Activated effector memory CD4-positive, alpha-beta T cell treated with anti-CD3 and anti-CD28 coated beads, Interleukin-2, amount 50 U/mL, for 16 hours (primary cell): Measurements from ENCODE around the gene NOL7.

Experiments used
- DNase-seq: peaks from one replicate; pipeline ENCODE4 v3.0.0-alpha.2; 2020

NOL7 gene

DNA sequence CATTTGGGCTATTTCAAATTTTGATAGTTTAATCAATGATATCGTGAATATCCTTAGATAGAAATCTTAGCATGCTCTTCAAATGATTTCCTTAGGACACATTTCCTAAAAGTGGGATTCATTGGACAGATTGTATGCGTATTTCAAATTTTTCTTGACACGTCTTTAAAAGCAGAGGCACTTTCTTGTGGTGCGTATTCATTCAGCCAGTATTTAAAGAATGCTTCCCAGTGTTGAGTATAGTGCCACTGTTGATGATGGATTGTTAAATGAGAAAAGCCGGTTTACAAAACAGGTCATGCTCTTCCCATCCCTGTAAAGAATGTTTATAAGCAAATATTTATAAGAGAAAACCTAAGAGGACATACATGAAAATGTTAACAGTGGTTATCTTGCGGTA, 15.1 kb upstream of the NOL7 start:
- no peak for DNase-seq

DNA sequence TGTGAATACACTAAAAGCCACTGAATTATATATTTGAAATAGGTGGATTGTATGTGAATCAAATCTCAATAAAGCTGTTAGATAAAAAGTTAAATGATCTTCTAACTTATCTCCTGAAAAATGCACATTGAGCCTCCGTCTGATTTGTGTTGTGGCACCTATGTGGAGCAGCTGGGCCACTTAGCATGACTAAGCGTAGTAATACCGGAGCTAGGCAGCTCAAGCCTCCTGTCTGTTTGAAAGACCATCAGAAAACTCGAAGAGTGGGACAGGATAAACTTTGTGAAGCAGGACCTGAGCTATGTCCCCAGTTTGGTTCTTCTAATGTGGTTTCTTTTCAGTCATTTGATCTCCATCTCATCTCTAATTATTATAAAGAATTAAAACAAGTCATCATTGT, 11.0 kb upstream of the NOL7 start:
- DNase-seq, result no peak

DNA sequence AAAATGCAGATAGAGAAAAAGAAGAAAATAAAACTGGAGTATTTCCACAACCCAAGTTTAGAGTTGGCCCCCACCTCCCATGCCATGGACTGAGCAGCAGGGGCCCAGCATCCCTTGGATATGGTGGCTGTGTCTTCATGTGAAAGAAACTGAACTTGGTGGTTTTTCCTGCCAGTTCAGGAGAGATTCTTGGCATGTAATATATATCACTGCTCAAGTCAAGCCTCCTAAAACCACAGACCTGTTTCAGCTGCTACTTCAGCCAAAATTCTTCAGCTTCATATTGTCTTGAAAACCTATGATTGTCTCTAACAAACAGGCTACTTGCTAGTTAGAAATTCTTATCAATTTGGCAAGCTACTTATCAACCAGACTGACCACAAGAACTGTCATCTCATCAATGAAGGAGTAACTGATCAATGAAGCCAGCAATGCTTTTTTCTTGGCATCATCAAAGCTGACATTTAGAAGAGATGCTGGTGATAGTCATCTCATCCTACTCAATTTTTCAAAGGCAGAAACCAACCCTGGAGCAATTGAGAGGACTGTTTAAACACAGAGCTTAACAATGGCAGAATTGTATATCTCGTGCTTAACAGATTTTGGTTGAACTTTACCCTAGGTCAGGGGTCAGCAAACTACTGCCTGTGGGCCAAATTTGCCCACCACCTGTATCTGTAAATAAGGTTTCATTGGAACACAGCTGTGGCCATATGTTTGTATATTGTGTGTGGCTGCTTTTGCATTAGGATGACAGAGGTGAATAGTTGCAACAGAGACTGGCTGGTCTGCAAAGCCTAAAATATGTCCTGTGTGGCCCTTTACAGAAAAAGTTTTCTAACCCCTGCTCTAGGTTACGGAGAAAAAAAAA, 10.4 kb upstream of the NOL7 start:
- no peak for DNase-seq

DNA sequence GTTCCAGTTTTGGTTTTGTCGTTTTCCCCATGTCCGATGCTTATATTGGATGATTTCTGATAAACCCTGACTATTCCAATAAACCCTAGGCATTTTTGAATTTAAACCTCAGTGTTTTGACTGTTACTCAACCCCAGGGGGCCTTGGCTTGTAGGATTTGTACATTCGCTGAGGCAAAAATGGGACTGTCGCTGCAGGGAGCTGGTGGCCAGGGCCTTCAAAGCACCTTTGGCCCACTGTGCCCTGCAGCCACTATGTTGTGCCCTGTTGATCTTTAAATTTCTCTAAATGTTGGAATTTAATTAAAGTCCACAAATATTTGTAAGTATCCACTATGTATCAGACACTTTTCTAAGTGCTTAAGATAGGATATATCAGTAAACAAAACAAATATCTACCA, 9.5 kb upstream of the NOL7 start:
- DNase-seq, result no peak

DNA sequence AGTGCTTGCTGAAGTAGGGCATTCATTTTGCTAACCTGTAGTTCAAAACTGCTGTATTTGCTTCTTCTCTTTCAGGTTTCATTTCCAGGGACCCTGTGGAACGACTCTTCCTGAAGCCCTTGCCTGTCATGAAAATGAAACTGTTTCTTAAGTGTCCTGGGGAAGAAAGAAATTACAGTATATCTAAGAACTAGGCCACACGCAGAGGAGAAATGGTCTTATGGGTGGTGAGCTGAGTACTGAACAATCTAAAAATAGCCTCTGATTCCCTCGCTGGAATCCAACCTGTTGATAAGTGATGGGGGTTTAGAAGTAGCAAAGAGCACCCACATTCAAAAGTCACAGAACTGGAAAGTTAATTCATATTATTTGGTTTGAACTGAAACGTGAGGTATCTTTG, 3.4 kb upstream of the NOL7 start:
- DNase-seq, result no peak

DNA sequence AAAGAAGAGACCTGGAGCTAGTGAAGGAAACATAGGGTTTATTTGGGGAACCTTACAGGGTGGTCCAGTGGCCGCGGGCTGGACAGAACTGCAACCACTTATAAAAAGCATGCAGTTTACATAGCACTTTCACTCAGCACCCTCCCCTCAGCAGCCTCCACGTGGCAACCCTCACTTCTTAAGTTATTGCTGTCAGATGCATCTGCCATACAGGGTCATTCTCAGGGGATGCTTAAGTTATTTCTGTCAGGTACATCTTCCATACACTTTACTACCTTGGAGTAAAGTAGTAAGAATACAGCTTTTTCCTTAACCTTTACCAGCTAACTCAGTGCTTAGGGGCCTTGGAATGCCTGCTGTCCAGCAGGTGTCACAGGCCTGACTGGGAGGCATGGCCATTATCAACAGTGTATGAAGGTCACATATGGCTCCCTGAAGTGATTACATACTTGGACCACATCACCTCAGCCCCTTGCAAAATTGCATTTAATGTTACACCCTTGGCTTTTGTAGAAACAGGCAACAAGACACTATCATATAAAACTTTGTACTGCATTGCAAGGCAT, 2.0 kb upstream of the NOL7 start:
- DNase-seq, result no peak

DNA sequence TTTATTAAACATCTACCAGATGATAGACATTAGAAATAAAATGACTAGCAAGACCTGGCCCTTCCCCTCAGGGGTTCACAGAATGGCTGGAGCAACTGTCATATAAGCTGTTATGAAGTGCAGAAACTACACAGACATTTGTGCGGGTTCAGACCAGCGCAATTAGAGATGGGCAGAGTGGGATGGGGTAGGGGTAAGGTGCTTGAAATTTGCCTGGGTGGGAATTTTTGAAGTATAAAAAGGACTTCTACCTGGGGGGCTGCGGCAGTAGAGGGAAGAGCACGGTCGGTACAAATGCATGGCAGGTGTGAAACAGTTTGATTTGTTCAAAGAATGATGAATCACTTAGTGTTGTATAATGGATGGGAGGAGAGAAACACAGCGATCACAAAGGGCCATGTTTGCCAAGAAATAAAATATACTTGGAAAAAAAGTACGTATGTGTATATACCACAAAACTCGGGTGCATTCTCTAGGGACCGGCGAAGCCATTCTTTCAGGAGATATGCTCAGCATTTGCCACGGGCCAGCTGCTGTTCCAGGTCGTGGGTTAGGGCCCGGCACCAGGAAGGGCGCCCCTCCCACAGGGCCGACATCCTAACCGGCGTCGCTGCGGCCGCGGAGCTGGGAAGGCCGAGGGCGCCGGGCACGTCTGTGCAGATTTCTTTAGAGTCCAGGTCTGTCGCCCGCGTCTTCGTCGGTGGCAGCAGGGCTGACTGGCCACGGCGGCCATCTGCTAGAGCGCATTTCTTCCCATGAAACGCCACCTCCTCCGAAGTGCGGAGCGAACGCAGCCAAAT, 809 bp upstream of the NOL7 start:
- peak; percentile 76 for DNase-seq

DNA sequence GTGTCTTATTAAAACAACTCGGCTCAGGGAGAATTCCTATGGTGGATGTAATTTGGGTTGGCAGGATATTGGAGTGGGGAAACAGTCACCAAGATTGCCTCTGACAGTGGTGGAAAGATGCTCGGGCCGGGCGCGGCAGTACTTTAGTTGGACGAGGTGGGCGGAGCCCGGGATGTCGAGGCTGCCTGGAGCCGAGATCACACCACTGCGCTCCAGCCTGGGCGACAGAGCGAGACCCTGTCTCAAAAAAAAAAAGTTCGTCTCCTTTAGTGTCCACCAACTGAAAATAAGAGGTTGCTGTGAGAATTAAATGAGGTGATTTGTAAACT, 621 bp downstream of the NOL7 start:
- DNase-seq, result peak; percentile 84

DNA sequence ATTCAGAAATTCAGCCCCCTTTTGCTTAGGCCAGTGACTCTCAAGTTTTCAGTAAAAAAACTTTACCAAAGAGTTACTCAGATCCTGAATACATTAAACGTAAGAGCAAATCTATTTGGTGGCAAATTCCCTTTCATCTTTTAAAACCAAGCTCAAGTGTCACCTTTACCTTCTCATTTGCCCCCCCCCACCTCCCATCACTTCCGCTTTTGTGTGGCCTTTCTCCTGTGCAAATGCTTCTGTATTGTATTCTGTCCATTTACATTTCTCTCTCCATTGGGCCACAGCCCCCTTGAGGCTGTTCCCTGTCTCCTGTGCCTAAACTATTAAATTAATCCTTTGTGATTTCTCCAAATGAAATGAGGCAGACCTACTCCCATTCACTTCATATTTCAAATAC, 1.9 kb downstream of the NOL7 start:
- DNase-seq, result no peak

DNA sequence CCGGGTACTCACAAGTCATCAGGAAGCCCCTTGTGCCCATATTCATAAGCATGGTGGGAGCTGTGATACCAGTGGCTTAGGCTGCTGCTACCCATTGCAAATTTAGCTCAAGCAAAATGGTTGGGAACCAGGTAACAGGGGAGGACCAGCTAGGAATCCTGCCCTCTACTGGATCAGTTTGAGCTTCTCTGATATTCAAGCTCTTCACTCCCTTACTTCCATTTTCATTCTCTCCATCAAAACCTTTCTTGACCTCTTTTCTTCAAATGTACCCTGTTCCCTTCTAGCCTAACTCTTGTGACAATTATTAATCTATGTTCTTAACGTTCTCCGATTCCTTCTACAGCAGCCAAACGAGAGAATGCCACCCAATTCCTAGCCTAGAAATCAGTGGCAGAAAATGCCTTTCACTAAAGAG, 9.7 kb downstream of the NOL7 start:
- DNase-seq, result no peak

DNA sequence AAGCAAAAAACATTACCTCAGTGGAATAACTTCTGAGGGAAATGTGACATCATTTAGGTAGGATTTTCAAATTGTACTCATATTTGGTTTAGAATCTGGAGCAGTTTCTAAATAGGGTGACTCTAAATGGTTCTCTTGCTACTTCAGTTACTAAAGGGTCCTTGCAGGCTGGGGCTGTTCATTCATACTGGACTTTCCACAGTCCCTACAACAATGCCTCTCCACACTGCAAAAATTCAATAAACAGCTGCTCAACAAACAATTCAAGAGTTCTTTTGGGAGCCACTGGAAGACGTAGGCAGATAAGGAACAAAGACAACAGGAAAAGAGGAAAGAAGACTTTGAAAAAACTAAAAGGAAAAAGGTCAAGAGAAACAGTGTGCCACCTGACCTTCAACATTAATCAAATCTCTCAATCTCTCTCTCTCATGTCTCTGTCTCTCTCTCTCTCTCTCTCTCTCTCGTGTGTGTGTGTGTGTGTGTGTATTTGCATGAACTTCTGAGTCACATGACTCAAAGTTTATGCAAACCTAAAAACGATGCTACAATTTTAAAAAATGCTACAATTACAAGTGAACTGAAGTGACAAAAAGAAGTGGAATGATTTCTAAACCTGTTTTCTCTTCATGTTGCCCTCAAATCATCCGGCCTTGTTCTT, 14.5 kb downstream of the NOL7 start:
- DNase-seq, result no peak

DNA sequence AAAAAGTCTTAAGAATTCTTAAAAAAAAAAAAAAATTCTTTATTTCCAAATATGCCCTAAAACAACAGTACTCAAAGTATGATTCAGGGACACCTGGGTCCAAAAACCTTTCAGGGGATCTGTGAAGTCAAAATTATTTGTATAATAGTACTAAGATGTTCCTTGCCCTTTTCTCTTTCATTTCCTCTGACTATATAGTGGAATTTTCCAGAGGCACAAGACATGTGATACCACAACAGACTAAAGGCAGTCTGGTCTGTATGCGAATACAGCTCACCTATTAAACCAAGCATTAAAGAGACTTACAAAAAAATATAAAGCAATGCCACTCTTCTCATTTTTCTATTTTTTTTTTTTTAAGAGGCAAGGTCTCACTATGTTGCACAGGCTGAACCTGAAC, 15.4 kb downstream of the NOL7 start:
- no peak for DNase-seq

DNA sequence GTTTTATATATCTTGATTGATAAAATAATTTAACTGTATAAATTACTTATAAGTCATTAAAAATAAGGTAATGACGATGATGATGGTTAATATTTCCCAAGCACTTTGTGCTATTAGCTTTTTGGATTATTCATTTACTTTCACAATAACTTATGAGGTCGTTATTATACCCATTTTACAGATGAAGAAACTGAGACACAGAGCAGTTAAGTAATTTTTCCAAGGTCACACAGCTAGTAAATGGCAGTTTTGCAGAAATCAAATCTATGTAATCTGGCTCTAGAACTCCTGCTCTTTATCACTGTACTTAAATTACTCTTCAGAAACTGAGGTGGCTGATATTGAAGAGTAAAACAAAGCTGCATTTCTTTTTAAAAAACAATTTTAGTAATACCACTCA, 18.2 kb downstream of the NOL7 start:
- DNase-seq, result no peak

DNA sequence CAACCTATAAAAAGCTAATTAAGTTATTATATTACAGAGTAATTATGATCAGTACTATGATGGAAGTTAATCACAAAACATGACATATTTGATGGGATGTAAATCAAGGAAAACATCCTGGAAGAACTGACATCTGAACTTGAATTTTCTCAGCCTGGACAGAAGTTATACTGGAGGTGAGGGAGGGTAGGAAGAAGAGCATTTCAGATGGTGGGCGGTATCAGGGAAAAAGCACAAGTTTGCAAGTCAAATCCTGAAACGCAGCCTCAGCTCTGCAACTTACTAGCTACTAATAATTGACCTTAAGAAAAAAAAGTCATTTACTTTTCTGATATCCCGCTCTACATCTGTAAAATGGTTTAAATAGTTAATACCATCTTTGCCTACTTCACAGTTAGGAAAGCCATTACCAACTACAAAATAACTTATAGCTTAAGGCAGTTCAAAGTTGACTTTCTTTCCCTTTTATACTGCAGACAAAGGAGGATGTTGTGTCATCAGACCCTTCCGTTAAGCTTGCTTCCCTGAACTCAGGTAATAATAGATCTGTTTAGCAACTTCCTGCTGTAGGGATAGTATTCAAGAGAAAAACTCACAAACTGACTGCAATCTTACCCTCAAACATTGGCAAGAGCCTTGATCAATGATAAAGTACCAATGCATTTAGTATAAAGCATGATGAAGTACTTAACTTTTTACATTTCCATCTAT, 21.0 kb downstream of the NOL7 start:
- DNase-seq, result no peak

DNA sequence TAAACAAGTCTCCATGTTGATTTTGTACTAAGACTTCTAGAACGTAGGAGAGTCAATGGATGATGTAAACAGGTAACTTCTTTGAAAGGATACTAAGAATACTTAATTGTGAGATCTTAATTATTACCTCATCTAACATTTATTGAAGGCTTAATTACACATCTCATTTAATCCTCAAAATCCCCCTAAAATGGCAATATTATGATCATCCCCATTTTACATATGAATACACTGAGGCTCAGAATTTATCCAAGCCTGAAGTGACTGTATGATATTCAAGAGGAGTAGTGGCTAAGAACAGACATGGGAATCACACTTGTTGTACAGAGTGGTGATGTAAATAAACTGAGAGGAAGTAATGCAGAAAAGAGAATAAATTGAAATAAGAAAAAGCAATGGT, 22.9 kb downstream of the NOL7 start:
- DNase-seq, result no peak

DNA sequence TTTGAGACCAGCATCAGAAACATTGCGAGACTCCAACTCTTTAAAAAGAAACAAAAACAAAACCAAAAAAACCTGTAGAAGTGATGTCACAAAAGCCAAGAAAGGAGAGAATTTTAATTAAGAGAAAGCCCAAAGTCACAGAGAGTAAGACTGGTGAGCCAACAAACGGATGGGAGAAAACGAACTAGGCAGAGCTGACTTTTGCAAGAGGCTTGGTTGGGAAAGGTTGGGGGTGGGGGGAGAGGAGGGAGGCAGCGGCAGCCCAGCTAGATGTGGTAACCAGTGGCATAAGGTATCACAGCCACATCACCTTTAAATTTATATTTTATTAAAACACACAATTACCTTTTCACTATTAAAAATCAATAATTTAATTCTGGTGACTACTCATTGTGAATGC, 23.5 kb downstream of the NOL7 start:
- DNase-seq, result no peak

DNA sequence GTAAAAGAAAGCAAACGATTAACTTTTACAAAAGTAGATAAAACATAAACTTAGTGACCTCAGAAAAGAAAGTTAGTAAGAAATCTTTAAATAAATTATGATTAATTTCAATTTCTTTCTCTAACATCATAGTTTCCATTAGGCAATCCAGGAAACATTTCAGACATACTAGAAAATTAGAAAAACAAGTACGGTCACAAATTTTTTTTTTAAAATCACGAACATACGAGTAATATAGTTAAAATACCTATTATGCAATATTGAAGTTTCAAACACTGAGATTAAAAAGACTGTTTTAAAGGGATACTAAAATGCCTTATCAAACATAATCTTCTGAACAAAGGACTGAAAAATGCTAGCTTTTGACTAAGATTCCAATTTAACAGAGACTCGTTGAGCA, 26.2 kb downstream of the NOL7 start:
- DNase-seq, result no peak

DNA sequence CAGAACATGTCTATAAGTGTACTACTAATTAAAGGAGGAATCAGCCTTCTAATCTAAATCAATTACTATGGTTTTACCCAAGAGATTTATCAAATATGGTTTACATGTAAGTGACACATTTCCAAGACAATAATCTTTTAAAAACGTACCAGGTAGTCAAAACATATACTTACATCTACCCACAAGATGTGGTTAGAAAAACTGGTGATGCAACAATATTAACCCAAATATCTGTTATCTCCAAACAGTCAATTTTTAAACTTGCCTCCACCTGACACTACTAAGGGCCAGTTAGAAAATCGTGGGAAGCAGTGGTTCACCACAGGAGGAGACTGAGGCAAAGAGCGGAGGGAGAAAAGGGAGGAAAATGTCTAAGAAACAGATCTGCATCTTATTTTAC, 28.0 kb downstream of the NOL7 start:
- no peak for DNase-seq

DNA sequence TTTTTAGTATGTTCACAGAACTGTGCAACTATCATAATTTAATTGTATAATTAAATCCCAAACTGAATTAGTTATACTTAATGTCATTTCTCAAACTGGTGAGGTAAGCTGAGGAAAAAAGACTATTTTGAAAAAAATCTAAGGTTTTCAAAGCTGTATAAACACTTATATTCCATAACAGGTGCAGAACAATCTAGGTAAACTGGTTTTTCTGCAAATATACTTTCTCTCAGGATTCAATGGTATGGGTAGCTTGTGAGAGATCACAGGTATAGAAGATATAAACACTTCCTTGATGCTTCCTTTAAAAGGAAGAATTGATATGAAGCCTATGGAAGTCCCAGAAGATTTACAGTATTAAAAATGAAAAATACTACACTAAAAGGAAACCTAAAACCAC, 33.7 kb downstream of the NOL7 start:
- no peak for DNase-seq

DNA sequence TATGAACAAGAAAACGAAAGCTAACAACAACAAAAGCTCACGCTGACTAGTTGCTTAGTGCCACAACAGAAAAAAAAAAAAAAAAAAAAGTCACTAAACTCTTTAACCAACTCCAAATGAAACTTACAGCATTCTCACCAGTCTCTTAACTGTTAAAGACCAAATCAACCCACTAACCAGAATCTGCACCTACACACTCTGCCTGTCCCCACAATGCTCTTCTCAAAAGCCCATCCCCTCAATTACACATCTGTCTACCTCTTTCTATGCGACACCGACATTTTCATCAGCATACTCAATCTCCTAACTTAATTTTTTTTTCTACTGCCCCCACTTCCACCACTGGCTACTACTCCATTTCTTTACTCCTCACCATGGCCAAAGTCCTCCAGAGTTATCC, 34.3 kb downstream of the NOL7 start:
- no peak for DNase-seq

DNA sequence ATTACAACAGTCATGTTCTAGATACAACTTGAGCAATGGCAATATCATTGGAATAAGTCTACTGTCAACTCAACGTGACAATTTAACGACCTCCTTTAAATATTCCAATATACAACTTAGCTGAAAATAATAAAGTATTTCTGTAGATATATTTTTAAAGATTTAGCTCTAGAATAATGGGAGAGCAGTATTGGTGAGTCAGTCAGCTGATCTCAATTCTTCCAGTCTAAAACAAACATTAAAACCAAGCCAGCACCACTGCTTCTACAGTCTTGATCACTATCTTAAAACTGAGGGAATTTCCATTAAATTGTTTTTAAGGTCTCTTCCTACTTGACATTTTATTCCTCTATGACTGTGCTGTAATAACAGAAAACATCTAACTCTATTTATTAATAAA, 38.2 kb downstream of the NOL7 start:
- DNase-seq, result no peak

DNA sequence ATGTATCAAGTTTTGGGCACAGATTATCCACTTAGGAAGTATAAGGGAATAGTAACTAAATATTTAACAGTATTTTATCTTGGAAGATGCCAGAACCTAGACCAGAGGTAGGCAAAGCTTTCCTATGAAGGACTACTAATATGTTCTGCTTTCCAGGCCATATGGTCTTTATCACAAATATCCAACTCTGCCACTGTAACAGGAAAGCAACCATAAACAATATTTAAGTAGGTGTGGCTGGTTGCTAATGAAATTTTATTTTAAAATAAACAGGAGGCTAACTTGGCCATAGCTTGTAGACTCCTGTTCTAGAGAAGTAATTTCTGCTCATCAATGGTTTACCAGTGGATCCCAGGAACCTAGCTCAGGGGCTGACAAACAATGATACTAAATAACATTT, 39.4 kb downstream of the NOL7 start:
- DNase-seq, result no peak

DNA sequence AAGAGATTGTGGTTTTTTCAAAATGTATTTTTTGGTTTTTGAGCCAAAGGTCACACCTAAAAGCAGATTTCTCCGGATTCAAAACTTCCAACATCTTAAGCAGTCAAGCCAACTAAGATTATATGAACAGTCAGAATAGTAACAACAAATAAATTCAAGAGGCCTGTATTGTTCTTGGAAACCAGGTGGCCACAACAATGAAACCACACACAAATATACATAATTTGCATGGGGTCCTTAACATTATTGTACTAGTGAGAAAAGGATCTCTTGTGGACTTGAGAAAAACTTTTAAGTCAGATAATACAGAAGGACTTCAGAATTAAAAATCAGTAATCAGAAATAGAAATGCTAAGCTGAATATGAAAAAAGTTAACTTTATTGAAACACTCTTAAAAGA, 40.6 kb downstream of the NOL7 start:
- no peak for DNase-seq
